H1 (cell line): ENCODE data around the gene GDF9.

Experiments used
- SRF ChIP-seq: IDR thresholded peaks from 2 replicates; pipeline ENCODE4 v1.6.1; 2011; ENCODE audit warnings: mild to moderate bottlenecking, low read depth, low read length, moderate library complexity
- TEAD4 ChIP-seq: IDR thresholded peaks from 2 replicates; pipeline ENCODE4 v1.6.1; 2012; ENCODE audit warnings: low read depth, low read length, inconsistent platforms, mixed read lengths

DNA sequence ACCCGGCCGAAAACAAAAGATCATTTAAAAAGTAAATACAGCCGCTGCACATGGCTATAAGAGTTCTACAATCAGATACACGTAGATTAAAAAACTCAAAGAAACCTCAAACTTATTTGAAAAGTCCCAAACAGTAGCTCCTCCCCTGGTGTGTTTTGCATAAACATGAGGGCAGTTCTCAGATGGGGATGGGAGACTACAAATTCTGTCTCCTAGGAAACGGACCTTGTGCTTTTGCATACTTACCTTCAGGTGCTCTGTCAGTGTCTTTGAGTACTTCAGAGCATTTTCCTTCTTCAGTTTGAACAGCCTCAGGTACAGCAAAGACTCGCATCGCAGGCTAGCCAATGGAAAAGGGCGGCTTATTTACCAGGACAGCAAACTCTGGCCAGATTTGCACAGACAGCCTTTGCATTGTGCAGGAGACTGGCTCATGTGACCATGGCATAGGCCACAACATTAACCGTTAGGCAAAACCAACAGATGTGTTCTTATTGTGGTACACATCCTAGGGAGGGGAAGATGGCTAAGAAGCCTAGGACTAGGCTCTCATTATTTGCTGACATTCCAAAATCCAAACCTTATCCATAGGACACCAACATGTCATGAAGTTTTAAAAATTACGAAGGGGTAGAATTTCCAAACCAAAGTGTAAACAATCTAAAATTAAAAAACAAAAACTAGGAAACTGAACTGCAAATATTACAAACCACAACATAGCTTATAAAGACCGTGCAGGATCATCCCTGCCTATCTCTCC, 20.0 kb upstream of the GDF9 start:
- TF ChIP-seq SRF (no peak), TEAD4 (no peak)
